Transverse colon (tissue), 4 donors: ENCODE results near the gene NHLH1. TPM values are rescaled to one million over a fixed set of nuclear protein-coding genes. Genes with fewer than 3 reads are reported as not detected.

Source experiments
- DNase-seq: peaks from one replicate; pipeline ENCODE4 v3.0.0-alpha.2; 2019
- H3K27ac ChIP-seq, 4 donors: fragments of 200-600 bp; sonication (generic); 2 replicates each; pipeline ENCODE4 v1.5.1; 2016 to 2018; ENCODE audit warnings: inconsistent platforms in 4 of 4
- H3K27me3 ChIP-seq: fragments of 200-600 bp; sonication (generic); 2 replicates; pipeline ENCODE4 v1.5.1; 2017; ENCODE audit warnings: inconsistent platforms
- H3K36me3 ChIP-seq, 4 donors: fragments of 200-600 bp; sonication (generic); 2 replicates each; pipeline ENCODE4 v1.5.1; 2017 to 2019; ENCODE audit warnings: inconsistent platforms in 4 of 4
- H3K4me1 ChIP-seq, 4 donors: fragments of 200-600 bp; sonication (generic); 2 replicates each; pipeline ENCODE4 v1.5.1; 2017 to 2020; ENCODE audit warnings: inconsistent platforms in 4 of 4
- H3K4me3 ChIP-seq, 4 donors: fragments of 200-600 bp; sonication (generic); 1 replicate in 1 of 4; 2 replicates in 3 of 4; pipeline versions ENCODE4 v1.5.1 to v1.6.1; 2017 to 2019; ENCODE audit warnings: inconsistent platforms in 4 of 4
- H3K9me3 ChIP-seq, 2 donors: fragments of 200-600 bp; sonication (generic); 2 replicates each; pipeline ENCODE4 v1.5.1; 2017 to 2019; ENCODE audit warnings: inconsistent platforms in 2 of 2
- EP300 ChIP-seq: sonication (generic); formaldehyde crosslinking; IDR thresholded peaks from one replicate; pipeline ENCODE4 v1.6.1; 2017; ENCODE audit warnings: antibody characterized with exemption, low read depth
- POLR2A ChIP-seq: fragments of 450-650 bp; IDR thresholded peaks from one replicate; pipeline ENCODE4 v1.6.1; 2016; ENCODE audit warnings: antibody characterized with exemption, mild to moderate bottlenecking, moderate library complexity
- POLR2AphosphoS5 ChIP-seq, 3 donors: sonication (generic); formaldehyde crosslinking; IDR thresholded peaks; one replicate each; pipeline ENCODE4 v1.6.1; 2016; ENCODE audit warnings: antibody characterized with exemption in 3 of 3
- WGBS, 2 donors: methylation state at CpG; one replicate each; pipeline ENCODE4 v1.1.5; 2018; ENCODE audit warnings: low coverage in 1 of 2; 5-methylcytosine and 5-hydroxymethylcytosine counted together
- in situ Hi-C, 4 donors: fragments of 200-750 bp; cut with MboI; loops; one replicate each; pipeline versions ENCODE4 v1.15.0 to v1.15.1; 2017; ENCODE audit warnings: low sequenced_read_pairs in 3 of 4, low pct_ligation_motif_present in 1 of 4, low pct_unique_long_range_greater_than_20kb in 1 of 4
- intact Hi-C: fragments of 100-400 bp; cut with DNase I; formaldehyde crosslinking; loops from one replicate; pipeline ENCODE4 v1.15.1; 2023; ENCODE audit warnings: low total_unique reads
- total RNA-seq, 4 donors: library from RNA; depleted of rRNA; stranded (reverse); fragments of >200 nt; gene quantifications; one replicate each; pipeline ENCODE4 v1.1.0, GENCODE V29; 2016
- TF ChIP-seq, protein P1 (sequence below), 5 experiments: fragments of 200-600 bp in 3 of 5; fragments of 450-650 bp in 2 of 5; sonication (generic) in 3 of 5; IDR thresholded peaks; 1 replicate in 2 of 5; 2 replicates in 3 of 5; pipeline ENCODE4 v1.5.1; 2016 to 2017; ENCODE audit warnings: antibody characterized with exemption in 5 of 5, inconsistent platforms in 3 of 5, mild to moderate bottlenecking in 2 of 5, moderate library complexity in 1 of 5

NHLH1 gene
- total RNA-seq, 4 donors from 2014 or later, result not detected

DNA sequence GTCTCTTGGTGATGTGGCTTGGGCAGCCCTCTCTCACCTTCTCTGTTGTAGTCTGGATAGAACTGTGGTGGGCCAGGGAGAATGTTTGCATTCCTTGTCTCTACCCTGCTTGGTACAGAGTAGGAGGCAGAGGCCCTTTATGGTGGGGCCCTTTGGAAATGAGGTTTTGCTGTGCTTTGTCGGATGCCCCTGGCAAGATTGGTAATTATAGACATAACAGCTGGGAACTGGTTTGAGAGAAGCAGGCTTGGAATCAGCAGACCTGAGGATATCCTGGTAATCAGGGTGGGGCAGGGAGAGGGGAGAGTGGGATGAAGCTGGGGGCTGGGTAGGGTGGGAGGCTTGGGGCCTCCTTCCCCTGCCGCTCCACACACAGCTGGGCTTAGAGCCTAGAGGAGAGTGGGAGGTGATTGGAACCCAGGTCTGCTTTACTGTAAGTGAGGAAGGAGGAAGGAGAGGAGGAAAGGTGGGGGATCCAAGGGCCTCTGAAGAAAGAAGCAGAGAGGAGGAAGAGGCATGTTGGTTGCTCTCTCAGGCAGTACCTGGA is 38.5 kb downstream of the NHLH1 start:
- Histone ChIP-seq H3K4me3 (no peak overlapping the region), H3K27ac (no peak overlapping the region), H3K9me3 (no peaks in the 10 kb centered on the region), H3K27me3 (peaks cover 7% of the 10 kb centered on the region), H3K36me3 (no peaks in the 10 kb centered on the region), H3K4me1 (peaks cover 0 to 23% (median 13%) of the 10 kb centered on the region in 4 donors)
- 96% methylated on average over 2 of the region's 2 CpGs; no CpG with 5 or more reads in 1 of the 2 donors for WGBS, 2 donors
- DNase-seq, result no peak
- in situ Hi-C loops, result no loop called here
- intact Hi-C loops, result no loop called here
- TF ChIP-seq, protein P1, sequence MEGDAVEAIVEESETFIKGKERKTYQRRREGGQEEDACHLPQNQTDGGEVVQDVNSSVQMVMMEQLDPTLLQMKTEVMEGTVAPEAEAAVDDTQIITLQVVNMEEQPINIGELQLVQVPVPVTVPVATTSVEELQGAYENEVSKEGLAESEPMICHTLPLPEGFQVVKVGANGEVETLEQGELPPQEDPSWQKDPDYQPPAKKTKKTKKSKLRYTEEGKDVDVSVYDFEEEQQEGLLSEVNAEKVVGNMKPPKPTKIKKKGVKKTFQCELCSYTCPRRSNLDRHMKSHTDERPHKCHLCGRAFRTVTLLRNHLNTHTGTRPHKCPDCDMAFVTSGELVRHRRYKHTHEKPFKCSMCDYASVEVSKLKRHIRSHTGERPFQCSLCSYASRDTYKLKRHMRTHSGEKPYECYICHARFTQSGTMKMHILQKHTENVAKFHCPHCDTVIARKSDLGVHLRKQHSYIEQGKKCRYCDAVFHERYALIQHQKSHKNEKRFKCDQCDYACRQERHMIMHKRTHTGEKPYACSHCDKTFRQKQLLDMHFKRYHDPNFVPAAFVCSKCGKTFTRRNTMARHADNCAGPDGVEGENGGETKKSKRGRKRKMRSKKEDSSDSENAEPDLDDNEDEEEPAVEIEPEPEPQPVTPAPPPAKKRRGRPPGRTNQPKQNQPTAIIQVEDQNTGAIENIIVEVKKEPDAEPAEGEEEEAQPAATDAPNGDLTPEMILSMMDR (IDR thresholded peaks at IDR 0.05), result no peak

DNA sequence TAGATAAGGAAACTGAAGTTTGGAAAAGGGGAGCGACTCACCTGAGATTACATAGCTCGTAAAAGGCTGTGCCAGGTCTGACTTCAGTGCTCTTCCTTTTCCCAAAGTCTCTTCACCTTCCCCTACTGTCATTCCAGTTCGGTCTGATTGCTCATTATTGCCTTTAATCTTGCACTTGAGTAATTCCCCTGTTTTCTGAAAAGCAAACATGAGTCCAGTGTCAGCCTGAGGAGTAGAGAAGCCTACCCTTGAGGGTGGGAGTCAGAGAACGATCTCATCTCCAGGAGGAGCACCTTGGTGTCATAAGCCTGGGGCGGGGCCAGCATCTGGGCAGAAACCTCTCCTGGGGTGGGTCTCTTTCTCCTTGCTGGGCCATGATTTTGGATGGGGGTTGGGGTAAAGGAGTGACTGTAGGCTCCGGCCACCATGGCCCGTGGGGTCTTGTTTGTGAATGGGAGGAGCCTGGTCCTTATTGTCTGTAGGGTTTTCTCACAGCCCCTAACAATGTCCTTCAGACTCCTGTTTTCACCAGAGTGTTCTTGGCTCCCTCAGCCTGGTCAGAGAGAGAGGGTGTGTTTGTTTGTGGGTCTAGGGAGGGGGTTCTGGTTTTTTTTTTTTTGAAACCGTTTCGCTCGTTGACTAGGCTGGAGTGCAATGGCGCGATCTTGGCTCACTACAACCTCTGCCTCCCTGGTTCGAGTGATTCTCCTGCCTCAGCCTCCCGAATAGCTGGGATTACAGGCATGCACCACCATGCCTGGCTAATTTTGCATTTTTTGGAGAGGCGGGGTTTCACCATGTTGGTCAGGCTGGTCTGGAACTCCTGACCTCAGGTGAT is 39.5 kb downstream of the NHLH1 start:
- in situ Hi-C loops (no loop called here), intact Hi-C loops (no loop called here)
- no peak for DNase-seq
- H3K36me3 ChIP-seq, result no peaks in the 10 kb centered on the region
- peaks cover 0 to 17% (median 7%) of the 10 kb centered on the region in 4 donors for H3K4me1 ChIP-seq
- no peaks in the 10 kb centered on the region for H3K27me3 ChIP-seq
- no peak overlapping the region for H3K4me3 ChIP-seq
- H3K27ac ChIP-seq, result no peak overlapping the region
- 83% methylated on average over 10 to 15 of the region's 15 CpGs for WGBS, 2 donors
- no peaks in the 10 kb centered on the region for H3K9me3 ChIP-seq
- TF ChIP-seq, protein P1 (IDR thresholded peaks at IDR 0.05), result no peak

DNA sequence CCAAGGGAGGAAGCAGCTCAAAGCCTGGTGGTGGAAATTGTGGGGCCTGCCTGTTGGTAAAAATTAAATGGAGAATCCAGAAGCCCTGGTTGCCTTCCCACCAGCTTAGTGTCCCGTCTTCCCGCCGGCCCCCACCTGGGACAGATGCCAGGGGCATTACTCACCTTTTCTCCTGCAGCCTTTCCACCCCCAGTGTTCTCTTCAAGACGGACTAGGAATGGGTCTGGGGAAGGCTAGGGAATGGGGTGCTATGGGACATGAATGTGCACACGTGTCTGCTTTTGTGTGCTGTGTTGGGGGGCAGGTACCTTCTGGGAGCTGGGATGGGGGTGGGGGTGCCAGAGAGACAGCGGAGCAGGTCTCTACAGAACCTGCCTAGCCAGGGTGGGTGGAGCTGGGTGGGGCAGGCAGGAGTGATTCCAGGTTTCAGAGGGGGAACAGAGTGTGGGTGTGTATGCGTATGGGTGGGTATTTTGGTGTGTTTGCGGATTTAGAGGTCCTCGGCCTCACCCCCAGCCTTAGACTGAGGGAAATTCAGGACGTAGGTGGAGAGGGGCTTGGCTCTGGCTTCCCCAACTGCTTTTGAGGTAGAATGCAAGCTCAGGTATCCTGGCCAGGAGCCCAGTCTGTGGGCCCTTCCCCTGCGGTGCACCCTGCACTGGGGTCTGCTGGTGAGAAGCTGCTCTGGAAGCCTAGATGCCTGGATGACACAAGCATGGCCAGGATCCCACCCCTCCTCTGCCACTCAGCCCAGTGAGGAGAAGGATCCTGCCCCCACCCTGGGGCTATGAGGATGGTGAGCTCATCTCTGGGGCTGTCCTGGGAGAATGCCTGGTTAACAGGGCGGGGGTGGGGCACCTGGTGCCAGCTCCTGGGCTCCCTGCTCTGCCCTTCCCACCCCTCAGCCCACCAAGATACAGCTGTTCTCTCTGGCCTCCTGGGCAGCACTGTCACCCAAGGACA is 41.2 kb downstream of the NHLH1 start:
- Histone ChIP-seq H3K4me1 (peaks cover 0 to 11% (median 5%) of the 10 kb centered on the region in 4 donors), H3K36me3 (no peaks in the 10 kb centered on the region), H3K27me3 (no peaks in the 10 kb centered on the region), H3K27ac (no peak overlapping the region), H3K4me3 (no peak overlapping the region), H3K9me3 (no peaks in the 10 kb centered on the region)
- TF ChIP-seq POLR2AphosphoS5 (IDR thresholded peaks at IDR 0.05), result no peak
- no peak for TF ChIP-seq EP300
- TF ChIP-seq, protein P1 (IDR thresholded peaks at IDR 0.05), result no peak
- TF ChIP-seq POLR2A, result no peak
- WGBS, 2 donors, result 58 to 68% methylated on average over 3 to 12 of the region's 12 CpGs
- in situ Hi-C loops, result no loop called here
- peak; percentile 22 for DNase-seq
- intact Hi-C loops, result no loop called here

DNA sequence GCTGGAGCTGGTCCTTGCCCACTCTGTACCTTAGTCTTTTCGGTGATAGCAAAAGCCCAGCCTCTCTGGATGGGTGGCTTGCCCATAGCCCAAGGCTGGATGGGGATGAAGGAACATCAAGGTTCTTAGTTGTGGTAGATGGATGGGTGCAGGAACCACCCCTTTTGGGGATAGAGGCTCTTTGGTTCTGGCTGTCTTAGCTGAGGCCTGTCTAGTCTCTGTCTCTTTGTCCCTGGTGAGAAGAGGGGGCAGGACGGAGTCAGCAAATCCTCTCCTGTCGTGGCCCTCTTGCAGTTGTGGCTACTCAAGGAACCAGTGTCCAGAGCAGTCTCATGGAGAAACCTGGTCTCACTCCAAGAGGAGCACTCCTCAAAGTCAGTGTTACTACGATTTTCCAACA is 42.0 kb downstream of the NHLH1 start:
- in situ Hi-C loops, result no loop called here
- intact Hi-C loops, result no loop called here
- Histone ChIP-seq H3K36me3 (no peaks in the 10 kb centered on the region), H3K27me3 (no peaks in the 10 kb centered on the region), H3K9me3 (no peaks in the 10 kb centered on the region), H3K4me3 (no peak overlapping the region), H3K4me1 (peaks cover 0 to 11% (median 5%) of the 10 kb centered on the region in 4 donors), H3K27ac (no peak overlapping the region)
- 87% methylated on average over 4 of the region's 4 CpGs; no CpG with 5 or more reads in 1 of the 2 donors for WGBS, 2 donors
- no peak for TF ChIP-seq EP300
- TF ChIP-seq, protein P1 (IDR thresholded peaks at IDR 0.05), result no peak
- no peak for TF ChIP-seq POLR2A
- TF ChIP-seq POLR2AphosphoS5 (IDR thresholded peaks at IDR 0.05), result no peak
- no peak for DNase-seq
